GM18502 (cell line): ENCODE results near the gene ECHDC3.
"Not testable (repeated sequence)": the region's sequence is repeated elsewhere in the genome, so short reads cannot be mapped to it uniquely, and the experiment has no call there.

Experiments
- ATAC-seq: cut with Tn5 transposase; IDR thresholded peaks from one replicate; pipeline ENCODE4 v1.9.1; 2021; ENCODE audit warnings: mild to moderate bottlenecking; ENCODE audit not compliant: unreplicated experiment, poor library complexity

Gene ECHDC3

DNA sequence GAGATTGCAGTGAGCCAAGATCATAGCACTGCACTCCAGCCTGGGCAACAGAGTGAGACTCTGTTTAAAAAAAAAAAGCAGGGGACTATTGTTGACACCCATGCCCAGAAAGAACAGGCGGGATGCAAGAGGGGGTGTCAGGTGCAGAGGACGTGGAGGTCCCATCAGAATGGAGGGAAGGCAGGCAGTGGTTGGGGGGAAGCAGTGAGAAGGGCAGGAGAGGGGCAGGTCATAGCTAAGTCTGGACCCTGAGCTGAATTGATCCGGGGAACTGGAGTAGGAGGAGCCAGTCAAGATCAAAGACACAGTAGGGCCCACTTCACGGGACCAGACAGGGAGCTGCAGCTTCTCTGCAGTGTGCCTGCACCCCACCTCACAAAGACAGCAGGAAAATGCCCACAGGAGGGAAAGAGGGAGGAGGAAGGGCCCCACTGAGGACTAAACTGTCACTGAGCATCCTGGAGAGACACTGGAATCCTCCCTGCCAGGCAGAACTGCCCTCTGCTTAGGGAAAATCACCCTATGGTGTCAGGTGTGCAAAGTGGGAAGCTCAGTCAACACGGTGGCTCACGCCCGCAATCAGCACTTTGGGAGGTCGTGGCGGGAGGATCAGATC lies 27.3 kb upstream of the ECHDC3 start:
- ATAC-seq: no peak

- ATAC-seq: no peak
Measured at GRCh38 chr10:11715815-11716494, 26.2 kb upstream of the ECHDC3 start.

- no peak for ATAC-seq
Measured at GRCh38 chr10:11716686-11717085, 25.5 kb upstream of the ECHDC3 start.

GRCh38 chr10:11719496-11720259 lies 22.5 kb upstream of the ECHDC3 start:
- ATAC-seq: no peak

- no peak for ATAC-seq
Measured at GRCh38 chr10:11720260-11720741, 21.9 kb upstream of the ECHDC3 start.

GRCh38 chr10:11721806-11722205 lies 20.4 kb upstream of the ECHDC3 start:
- no peak for ATAC-seq

- ATAC-seq: no peak
Measured at GRCh38 chr10:11723359-11723758, 18.8 kb upstream of the ECHDC3 start.

GRCh38 chr10:11724938-11725776 lies 17.0 kb upstream of the ECHDC3 start:
- peak; percentile 74 for ATAC-seq

- no peak for ATAC-seq
Measured at GRCh38 chr10:11725912-11726311, 16.3 kb upstream of the ECHDC3 start.

- ATAC-seq: no peak
Measured at GRCh38 chr10:11727563-11727962, 14.6 kb upstream of the ECHDC3 start.

DNA sequence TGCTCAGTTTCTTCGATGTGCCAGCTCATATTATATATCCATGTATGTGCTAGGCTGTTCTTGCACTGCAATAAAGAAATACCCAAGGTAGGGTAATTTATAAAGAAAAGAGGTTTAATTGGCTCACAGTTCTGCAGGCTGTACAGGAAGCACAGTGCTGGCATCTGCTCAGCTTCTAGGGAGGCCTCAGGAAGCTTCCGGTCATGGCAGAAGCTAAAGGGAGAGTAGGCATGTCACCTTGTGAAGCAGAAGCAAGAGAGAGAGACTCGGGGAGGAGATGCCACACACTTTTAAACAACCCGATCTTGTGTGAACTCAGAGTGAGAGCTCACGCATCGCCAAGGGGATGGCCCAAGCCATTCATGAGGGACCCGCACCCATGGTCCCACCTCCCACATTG lies 13.8 kb upstream of the ECHDC3 start:
- no peak for ATAC-seq

DNA sequence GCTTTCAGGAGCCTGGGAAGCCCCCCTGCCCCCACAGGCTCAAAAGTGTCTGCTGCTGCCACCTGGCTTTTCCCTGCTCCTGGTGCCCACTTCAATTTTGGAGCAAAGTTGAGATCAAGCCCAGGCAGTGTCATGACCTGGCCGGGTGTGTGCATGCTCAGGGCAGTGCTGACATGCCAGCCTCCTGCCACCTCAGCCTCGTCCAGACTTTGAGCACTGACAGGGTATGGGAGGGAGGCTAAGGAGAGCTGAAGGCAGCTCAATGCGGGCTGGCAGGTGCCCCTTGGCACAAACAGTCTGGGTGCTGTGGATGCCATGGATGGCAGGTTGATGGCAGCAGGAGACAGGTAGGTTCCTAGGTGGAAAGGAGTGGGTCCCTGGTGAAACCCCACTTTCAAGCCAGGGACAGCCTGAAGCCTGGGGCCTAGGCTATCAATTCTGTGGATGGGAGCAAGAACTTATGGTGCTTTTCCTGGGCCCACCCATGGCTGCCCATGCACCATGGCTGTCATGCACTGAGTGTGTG lies 12.3 kb upstream of the ECHDC3 start:
- no peak for ATAC-seq

DNA sequence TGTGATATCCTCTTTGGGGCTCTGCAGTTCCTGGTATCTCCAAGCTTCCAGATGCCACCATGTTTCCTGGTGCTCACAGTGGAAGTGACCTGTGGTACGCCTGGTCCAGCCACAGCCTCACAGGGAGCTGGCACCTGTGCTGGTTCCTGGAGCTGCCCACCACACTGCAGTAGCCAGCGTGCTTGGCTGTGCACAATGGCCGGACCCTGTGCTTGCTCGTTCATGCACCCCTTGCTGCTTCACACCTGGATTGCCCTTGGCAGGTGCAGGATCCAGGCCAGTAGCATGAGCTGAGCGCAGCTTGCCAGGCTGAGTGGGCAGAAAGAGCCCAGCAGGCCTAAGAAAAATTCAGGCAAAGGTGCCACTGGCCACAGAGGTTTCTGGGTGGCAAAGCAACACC lies 11.4 kb upstream of the ECHDC3 start:
- ATAC-seq: no peak

DNA sequence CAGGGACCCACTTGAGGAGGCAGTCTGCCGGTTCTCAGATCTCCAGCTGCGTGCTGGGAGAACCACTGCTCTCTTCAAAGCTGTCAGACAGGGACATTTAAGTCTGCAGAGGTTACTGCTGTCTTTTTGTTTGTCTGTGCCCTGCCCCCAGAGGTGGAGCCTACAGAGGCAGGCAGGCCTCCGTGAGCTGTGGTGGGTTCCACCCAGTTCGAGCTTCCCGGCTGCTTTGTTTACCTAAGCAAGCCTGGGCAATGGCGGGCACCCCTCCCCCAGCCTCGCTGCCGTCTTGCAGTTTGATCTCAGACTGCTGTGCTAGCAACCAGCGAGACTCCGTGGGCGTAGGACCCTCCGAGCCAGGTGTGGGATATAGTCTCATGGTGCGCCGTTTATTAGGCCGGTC lies 5.4 kb upstream of the ECHDC3 start:
- ATAC-seq: not testable (repeated sequence)

DNA sequence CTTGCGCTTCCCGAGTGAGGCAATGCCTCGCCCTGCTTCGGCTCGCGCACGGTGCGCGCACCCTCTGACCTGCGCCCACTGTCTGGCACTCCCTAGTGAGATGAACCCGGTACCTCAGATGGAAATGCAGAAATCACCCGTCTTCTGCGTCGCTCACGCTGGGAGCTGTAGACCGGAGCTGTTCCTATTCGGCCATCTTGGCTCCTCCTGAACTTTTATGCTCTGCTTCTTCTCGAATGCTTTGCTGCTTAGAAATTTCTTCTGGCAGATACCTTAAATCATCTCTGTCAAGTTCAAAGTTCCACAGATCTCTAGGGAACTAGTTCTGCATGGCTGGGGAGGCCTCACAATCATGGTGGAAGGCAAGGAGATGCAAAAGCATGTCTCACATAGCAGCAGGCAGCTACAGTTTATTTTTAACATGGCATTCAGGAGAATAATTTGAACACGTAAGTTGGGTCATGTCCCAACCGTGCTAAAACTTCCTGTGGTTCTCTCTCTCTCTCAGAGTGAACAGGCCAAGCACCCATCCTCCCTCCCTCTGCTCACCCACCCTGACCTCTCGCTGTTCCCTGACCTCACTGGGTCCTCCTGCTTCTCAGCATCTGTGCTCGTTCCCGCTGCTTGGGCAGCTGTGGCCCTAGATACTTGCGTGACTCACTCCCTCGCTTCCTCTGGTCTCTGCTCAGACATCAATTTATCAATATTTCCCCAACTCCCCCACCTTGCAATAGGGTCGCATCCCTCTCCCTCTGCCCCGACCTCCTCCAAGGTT lies 4.7 kb upstream of the ECHDC3 start:
- not testable (repeated sequence) for ATAC-seq

DNA sequence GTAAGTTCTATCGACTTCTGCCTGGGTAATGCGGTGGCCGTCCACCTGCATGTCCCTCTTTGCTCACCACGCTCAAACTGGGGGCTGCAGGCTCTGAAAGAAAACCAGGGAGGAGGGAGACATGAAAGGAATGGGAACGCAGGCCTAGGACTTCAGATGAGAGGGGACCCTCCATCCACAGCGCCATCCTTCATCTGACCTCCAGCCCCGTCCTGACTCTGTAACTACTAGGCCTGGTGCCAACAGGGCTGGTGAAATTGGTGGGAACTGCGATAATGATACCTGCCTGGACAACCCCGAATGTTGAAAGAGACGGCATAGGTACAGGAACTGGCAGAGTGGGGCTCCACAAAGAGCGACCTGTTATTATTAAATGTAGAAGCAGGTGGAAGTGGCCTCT lies 1.3 kb upstream of the ECHDC3 start:
- ATAC-seq: no peak

DNA sequence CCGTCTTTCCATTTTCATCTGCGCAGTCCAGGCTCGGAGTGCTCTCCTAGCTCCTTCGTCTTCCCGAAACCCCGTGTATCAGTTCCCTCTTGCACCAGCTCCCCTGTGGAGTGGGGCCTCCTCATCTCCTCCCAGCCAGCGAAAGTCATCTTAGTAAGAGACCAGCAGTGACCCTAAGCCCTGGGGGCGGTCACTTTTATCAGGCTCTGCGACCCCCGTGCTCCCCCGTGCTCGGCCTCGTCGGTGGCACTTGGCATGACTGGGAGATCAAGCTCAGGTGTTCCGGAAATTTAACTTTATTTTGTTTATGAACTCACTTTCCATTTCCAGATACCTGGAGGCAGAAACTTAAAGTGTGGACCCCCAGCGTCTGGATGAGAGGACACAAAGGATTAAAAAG lies 574 bp upstream of the ECHDC3 start:
- ATAC-seq: no peak

DNA sequence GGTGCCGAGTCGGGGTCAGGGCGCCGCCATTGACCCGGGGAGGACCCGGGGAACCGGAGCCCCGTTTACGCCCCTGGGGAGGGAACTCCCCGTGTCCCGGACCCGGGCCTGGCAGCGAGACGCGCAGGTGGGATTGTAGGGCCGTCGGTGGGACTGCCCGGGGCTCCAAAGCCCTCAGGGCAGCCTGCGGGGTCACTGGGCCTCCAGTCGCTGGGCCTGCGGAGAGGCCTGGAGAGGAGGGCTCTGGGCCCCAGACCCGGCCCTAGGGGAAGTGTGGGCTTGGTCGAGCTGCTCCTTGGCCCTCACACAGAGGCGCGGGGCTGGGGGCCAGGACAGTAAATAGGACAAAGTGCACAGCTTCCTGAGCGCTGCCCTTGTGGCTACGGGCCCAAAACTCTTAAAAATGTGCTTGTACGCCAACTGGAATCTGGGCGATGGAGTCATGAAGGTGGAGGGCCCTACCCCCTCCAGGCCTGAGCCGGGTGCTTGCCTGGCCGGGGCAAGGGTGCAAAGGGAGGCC lies 657 bp downstream of the ECHDC3 start:
- ATAC-seq: peak; percentile 27
